GM12873 (cell line): Measurements from ENCODE around the gene TCFL5.

Source experiments
- CTCF ChIP-seq: IDR thresholded peaks from 2 replicates; pipeline ENCODE4 v1.5.1; 2012; ENCODE audit warnings: low read depth, mild to moderate bottlenecking, moderate library complexity, low read length, control low read depth; ENCODE audit not compliant: insufficient read depth; ENCODE audit errors: missing control alignments

TCFL5 gene

DNA sequence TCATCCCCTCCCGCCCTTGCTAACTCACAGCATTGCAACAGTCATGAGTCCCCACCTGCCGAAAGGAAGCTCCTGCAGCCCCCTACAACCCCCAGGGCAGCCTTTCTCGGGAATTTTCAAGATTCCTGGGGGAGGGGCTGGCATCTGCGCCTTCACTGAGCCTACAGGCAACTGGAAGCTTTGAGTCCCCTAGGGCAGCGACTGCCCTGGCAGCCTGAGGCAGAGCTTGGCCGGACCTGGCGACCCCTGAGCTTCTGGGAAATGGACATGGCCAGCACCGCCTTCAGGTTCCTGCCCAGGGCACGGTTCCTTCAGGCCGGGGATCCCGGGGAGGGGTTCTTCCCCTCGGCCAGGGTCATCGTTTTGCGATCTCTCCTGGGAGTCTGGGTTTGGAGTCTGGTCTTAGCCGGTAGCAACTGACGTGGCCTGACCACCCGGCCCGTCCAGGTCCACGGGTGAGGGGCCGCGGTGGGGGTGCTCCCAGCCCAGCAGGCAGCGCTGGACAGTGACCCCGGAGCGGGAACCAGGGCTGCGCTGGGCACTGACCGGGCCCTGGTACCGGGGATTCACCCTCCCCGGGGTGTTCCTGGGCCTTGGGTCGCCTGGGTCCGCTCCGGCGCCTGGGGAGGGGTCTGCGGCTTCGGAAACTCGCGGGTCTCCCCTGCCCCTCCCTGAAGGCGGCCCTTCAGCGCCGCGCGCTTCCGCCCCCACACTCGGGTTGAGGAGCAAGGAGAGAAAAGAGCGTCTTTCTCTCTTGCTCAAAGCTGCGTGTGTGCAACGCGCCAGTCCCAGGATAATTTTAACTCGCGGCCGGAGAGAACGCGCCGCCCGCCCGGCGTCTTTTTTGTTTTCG, 45.4 kb downstream of the TCFL5 start:
- TF ChIP-seq CTCF = no peak

- TF ChIP-seq CTCF = no peak
These were observed 46.3 kb downstream of the TCFL5 start for GRCh38 chr20:62815066-62815991.

GRCh38 chr20:62814709-62815065, 46.9 kb downstream of the TCFL5 start:
- TF ChIP-seq CTCF = no peak

DNA sequence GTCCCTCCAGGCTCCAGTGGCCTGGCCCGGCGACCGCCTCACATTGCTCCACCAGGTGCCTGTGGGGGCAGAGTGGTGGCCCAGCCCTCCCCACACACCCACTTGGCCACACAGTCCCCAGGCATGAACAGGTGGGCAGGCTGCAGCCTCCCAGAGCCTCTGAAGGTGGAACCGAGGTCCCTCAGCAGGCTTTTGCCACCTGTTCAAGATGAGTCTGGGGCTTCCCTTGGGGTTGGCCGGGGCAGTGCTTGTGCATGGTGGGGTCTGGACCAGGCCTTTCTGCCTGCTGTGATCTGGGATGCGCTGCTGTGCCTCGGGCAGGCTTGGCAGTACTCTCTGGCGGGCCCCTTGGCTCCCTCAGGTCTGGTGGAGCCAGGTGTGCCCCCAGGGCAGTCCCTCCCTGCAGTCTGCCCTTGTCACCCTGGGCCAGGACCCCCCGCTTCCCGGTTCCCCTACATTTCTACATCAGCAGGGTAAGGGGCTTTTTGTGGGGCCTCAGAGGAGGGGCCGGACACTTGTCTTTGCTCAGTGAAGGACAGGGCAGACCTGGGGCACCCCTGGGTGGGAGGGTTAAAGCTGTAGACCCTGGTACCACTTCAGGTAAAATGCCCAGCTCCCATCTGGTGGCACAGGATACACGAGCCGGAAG, 47.4 kb downstream of the TCFL5 start:
- TF ChIP-seq CTCF = no peak

- TF ChIP-seq CTCF = no peak
These were observed 48.0 kb downstream of the TCFL5 start for GRCh38 chr20:62813588-62813987.

GRCh38 chr20:62812907-62813200, 48.8 kb downstream of the TCFL5 start:
- TF ChIP-seq CTCF = no peak

DNA sequence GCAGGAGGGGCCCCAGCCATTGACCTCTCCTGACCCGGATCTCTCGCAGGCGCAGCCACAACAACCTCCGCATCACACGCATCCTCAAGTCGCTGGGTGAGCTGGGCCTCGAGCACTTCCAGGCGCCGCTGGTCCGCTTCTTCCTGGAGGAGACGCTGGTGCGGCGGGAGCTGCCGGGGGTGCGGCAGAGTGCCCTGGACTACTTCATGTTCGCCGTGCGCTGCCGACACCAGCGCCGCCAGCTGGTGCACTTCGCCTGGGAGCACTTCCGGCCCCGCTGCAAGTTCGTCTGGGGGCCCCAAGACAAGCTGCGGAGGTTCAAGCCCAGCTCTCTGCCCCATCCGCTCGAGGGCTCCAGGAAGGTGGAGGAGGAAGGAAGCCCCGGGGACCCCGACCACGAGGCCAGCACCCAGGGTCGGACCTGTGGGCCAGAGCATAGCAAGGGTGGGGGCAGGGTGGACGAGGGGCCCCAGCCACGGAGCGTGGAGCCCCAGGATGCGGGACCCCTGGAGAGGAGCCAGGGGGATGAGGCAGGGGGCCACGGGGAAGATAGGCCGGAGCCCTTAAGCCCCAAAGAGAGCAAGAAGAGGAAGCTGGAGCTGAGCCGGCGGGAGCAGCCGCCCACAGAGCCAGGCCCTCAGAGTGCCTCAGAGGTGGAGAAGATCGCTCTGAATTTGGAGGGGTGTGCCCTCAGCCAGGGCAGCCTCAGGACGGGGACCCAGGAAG, 49.3 kb downstream of the TCFL5 start:
- no peak for TF ChIP-seq CTCF
